GM18502 (cell line): ENCODE data around the gene ATF3.
A peak's percentile ranks its signal among the peaks of the same experiment; 100 is the strongest.
"Not testable (repeated sequence)": the region's sequence is repeated elsewhere in the genome, so short reads cannot be mapped to it uniquely, and the experiment has no call there.

Experiments
- ATAC-seq: cut with Tn5 transposase; IDR thresholded peaks from one replicate; pipeline ENCODE4 v1.9.1; 2021; ENCODE audit warnings: mild to moderate bottlenecking; ENCODE audit not compliant: unreplicated experiment, poor library complexity

Gene ATF3

DNA sequence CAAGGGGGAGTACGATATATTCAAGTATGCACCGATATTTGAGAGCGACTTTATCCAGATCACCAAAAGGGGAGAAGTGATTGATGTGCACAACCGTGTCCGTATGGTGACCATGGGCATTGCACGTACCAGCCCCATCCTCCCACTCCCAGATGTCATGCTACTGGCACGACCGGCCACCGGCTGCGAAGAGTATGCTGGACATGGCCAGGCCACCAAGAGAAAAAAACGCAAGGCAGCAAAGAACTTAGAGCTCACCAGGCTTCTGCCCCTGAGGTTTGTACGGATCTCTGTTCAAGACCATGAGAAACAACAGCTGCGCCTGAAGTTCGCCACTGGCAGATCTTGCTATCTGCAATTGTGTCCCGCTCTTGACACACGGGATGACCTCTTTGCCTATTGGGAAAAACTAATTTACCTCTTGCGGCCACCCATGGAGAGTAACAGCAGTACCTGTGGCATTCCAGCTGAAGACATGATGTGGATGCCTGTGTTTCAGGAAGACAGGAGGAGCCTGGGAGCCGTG is 16.5 kb downstream of the ATF3 start:
- no peak for ATAC-seq

DNA sequence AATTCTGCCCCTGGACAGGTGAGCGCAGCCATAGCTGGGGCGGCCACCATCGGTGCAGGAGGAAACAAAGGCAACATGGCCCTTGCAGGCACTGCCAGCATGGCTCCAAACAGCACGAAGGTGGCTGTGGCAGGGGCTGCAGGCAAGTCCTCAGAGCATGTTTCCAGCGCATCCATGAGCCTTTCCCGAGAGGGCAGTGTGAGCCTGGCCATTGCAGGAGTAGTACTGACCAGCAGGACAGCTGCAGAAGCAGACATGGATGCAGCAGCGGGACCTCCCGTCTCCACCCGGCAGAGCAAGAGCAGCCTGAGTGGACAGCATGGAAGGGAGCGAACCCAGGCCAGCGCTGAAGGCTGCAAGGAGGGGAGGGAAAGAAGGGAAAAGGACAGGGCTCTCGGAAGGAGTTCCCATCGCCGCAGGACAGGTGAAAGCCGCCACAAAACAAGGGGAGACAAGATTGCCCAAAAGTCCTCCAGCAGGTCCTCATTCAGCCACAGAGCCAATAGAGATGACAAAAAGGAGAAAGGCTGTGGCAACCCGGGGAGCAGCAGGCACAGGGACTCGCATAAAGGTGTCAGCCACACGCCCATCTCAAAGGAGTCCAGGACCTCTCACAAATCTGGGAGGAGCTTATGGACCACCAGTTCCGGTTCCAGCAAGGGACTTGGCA is 17.4 kb downstream of the ATF3 start:
- ATAC-seq: no peak

DNA sequence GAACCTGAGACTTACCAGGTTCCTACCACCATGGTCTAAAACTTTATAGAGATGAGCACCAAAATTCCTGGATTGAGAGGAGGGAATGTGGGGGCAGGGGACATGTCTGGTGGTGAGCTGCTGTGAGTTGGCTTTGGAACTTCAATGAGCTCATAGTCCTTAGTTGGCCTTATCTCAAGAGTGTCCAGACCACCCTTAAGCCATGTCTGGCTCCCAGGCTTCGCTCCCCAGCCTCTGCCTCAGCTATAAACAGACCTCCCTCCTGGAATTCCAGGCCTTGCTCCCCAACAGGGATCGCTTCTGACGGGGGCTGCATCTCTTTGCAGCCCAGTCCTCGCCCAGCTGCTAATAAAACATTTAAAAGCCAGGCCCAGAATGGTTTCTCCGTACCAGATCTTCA is 19.5 kb downstream of the ATF3 start:
- ATAC-seq: no peak

DNA sequence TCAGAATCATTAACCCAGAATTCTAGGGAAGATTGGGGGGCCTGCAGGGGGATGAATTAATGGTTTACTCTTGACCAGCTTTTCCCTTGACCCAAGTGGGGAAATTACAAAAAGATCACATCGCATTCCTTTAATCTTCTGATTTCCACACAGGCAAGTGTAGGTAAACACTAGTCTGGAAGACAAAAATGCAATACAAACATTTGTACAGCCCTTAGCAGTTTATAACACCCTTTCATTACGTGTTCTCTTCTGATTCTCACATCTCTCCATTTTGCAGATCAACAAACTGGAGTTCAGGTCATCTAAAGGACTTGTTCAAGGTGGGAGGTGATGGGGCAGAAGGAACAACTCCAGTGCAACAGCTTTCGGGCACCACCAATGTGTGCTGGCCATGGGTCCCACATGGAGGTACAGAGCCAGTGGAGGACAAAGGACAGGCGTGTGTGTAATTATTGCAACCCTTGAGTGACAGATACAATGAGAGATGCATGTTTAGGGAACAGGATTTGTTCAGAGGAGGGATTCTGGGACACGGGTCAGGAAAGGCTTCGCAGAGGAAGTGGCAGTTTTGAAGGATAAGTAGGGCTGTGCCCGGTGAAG is 20.4 kb downstream of the ATF3 start:
- ATAC-seq: no peak

DNA sequence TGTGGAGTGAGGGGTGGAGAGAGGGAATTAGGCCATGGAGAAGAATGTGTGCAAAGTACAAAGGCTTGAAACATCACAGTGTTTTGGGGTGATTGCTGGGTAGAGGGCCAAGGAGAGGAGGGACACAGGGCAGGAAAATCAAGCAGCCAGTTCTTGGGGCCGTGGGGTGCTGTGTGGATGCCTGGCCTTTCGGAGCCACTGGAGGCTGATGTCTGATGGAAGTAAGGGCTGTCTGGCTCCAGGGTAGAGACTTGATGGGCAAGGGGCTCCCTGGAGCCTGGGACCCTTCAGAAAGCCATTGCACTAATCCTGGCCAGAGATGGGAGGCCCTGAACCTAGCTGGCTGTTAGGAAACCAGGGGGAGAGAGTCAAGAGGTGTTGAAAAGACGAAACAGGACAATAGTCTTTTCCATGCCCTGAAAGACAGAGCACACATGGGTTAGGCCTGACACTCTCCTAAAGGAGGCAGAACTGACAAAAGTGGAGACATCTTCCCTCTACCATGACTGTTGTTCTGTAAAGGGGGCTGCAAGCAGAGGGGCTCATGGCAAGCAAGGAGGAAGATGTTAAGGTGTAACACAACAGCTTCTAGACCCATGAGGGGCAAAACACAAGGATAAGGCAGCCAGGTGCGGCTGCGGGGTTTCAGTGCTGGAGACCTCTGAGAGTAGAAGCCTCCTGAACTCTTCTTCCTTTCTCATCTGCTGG is 21.0 kb downstream of the ATF3 start:
- no peak for ATAC-seq

DNA sequence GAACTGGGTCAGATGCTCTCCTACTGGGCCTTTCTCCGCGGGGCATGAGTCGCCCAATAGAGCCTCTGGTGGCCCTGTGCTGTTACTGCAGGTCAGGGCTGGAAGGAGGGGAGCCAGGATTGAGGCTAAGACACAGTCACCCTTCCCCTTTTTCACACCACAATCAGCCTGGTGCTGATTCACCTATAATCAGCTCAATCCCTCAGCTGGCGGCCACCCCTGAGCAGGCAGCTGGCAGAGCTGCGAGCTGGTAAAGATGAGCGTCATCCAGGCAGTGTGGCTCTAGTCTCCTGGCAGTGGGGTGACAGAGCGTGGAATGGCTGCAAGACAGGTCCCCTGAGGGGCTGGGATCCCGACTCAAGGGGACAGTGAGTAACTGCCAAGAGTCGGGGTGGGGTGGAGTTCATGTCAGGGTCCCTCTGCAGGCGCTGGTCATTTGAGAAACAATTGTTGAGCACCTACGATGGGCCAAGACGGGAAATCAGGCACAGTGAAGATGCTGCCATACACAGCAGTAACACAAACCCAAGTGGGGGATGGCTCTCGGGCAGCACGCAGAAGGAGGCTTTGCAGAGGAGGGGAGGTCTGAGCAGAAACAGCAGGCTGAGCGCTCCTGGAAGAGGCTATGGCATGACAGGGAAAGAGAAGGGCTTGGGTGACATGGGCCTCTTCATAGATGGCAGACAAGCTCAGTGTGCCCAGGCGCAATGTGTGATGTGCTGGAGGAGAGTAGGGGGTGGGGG is 21.8 kb downstream of the ATF3 start:
- ATAC-seq: peak; percentile 94

DNA sequence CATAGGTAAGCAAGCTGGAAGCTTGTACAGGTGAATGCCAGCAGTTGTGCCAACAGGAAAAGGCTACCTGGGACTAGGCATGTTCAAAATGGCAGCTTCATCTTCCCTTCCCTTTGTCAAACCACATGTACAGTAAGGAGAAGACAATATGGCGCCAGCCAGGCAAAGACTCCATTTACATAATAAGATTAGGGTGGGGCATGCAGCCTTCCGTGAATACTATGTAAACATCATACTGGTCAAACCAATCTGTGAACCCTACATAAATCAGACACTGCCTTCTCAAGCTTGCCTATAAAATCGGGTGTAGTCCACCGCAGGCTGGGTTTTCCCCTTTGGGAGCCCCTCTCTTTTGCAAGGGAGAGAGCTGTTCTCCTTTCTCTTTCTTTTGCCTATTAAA is 24.6 kb downstream of the ATF3 start:
- no peak for ATAC-seq

DNA sequence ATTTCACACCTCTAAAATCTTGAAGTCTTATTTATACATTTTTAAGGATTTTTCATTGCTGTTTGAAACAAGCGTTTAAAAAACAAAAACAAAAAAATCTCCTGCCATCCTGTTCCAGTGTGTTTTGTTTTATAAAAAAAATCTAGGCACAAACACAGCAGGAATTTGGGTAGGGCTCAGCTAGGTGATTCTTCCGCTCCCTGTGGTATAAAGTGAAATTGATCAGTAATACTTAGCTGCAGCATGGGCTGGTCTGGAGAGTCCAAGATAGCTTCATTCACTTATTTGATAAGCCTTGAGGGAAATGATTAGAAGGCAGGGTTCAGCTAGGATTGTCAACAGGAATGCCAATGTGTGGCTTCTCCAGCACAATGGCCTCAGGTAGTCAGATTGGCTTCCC is 25.7 kb downstream of the ATF3 start:
- ATAC-seq: no peak

DNA sequence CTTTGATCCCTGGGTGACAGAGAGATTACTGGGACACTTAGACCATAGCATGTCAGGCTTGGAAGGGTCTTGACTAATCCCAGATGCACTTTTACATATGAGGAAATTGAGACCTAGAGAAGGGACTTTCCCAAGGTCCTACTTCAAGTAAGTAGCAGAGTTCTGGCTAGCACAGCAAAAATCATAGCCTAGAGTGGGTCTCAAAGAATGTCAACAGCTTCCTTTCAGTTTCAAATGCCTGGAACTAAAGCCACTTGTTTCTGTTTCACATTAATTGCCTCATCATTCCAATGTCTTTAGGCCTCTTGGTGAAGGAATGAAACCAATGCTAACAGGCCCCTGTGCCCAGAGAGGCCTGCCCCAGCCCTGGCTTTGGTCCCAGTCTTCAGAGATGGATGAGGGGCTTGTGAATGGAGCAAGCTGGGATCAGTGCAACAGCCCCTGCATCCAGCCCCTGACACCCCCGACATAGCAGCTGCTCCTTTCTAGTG is 26.6 kb downstream of the ATF3 start:
- peak; percentile 43 for ATAC-seq

DNA sequence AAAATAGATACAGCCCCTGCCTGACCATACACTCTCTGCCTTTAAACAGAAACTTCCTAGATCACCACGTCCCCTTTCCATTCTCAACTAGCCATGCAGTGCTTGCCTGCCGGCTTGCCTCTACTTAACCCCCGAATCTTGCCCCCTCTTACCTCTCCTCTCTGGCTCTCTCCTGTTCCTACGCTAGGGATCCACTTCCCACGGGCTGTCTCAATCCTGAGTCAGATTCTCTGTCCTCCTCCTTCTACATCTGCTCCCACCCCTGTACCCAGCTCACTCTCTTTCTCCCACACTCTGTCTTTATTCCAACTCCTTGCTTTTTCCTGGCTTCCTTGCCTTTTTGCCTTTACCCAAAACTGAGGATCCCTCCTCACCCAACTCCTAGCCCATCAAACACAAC is 29.3 kb downstream of the ATF3 start:
- no peak for ATAC-seq

DNA sequence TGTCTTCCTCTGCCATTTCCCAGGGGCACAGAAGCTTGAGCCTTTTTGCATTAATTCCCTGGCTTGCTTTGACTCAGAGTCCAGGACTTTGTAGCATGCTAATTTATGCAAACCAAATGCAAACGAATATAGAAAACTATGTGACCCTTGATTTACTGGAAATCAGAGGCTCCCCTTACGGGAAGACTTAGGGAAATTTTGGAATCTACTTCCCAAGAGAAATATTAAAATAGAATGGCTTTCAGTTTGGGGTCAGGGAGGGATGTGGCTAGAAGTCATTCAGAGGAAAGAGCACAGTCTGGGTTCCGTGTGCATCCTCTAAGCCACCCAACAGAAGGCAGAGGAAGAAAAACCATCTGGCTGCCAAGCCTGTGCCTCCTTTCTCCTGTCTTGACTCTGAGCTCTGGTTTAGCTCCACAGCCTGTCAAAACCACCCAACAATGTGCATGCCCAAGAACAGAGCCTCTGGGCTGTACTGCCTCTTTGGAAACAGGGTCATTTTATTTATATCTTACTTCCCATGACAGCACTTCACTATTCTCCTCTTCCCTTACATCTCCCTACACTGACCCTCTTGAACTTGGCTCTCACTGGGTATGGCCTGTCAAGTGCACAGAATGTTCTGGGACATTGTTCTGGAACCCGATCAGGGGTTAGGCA is 30.1 kb downstream of the ATF3 start:
- ATAC-seq: no peak

DNA sequence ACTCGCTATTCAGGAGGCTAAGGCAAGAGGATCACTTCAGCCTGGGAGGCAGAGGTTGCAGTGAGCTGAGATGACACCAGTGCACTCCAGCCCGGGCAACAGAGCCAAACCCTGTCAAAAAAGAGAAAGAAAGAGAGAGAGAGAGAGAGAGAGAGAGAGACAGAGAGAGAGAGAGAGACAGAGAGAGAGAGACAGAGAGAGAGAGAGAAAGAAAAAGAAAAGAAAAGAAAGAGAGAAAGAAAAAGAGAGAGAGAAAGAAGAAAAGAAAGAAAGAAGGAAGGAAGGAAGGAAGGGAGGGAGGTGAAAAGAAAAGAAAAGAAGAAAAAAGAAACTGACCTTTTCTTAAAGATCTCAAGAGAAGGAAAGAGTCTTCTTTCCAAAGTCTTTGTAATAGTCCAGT is 31.0 kb downstream of the ATF3 start:
- ATAC-seq: not testable (repeated sequence)

DNA sequence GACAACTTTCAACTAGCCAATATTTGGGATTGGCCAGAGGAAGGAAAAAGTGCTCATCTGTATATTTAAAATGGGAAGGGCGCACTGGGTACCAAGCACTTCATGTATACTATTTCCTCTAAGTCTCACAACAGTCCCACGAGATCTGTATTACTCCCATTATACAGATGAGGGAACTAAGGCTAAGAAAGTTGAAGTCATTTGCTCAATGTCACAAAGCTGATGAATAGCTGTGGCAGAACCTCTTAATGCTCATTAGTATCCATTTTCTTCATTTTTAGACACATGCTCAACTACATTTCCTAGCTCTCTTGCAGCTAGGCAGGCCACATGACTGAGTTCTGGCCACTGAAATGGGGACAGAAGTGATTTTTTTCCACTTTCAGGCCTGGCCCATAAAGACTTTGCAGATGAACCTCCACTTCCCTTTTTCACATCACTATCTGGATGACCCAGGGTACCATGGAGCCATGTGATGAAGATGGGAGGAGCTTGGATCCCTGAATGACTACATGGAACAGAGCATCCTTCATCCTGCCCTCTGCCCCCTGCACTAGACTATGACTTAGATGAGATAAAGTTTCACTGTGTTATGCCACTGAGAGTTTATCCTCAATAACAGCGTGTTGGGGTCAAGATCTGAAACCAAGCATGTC is 31.8 kb downstream of the ATF3 start:
- ATAC-seq: no peak

DNA sequence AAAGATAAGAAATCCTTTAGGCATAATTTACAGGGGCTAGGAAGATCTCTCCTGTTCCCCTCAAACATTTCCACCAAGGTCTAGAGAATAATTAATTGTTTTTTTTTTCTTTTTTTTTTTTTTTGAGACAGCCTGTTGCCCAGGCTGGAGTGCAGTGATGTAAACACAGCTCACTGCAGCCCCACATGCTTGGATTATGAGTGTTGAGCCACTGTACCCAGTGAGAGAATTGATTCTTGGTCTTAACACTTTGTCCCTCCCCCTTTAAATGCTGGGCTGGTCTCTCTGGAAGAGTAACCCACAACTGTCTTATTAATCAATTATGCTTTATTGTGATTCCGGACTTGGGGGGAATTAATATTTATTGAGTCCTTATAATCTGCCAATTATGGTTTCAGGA is 33.4 kb downstream of the ATF3 start:
- ATAC-seq: no peak

DNA sequence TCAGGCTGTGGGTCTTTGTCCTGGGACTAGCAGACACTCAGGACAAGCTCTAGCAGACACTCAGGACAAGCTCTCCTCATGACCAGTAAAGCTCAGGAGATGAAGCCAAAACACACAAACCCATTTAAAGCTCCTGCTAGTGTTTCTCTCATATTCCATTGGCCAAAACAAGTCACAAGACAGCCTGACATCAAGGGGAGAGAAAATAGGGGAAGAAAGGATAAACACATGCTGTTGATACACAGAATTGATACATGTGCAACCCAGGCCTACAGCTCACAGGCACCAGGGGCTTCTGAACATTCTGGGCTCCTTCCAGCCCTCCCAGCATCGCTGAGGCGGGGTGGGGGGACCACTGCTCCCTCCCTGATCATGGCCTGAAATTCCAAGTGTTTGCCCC is 35.3 kb downstream of the ATF3 start:
- no peak for ATAC-seq

DNA sequence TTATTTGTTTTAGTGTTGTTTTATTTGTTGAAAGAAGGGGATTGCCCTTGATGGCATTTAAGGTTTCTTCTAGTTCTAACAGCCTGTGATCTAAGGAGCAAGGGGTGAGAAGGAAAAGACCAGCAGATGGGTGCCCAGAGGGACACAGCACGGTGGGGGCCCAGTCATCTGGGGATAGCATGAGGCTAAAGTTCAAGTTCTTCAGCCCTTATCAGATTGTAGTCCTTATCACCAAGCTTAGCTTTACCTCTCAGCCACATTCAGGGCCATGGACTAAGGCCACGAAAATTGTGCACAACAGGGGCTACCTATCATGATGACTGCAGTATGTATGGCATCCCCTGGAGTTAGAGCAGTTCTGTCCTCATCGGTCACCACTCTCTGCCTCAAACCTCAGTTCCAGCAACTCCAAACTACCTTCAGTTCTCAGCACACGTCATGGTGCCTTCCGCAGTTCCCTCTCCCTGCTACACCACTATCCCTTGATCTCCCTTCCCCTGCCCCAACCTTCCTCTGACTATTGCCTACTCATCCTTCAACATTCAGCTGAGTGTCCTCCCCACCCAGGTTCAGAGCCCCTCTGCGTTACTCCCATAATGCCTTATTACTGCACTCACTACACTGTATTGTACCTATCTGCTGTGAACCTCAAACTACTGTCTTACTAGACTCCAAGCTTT is 36.4 kb downstream of the ATF3 start:
- ATAC-seq: no peak

DNA sequence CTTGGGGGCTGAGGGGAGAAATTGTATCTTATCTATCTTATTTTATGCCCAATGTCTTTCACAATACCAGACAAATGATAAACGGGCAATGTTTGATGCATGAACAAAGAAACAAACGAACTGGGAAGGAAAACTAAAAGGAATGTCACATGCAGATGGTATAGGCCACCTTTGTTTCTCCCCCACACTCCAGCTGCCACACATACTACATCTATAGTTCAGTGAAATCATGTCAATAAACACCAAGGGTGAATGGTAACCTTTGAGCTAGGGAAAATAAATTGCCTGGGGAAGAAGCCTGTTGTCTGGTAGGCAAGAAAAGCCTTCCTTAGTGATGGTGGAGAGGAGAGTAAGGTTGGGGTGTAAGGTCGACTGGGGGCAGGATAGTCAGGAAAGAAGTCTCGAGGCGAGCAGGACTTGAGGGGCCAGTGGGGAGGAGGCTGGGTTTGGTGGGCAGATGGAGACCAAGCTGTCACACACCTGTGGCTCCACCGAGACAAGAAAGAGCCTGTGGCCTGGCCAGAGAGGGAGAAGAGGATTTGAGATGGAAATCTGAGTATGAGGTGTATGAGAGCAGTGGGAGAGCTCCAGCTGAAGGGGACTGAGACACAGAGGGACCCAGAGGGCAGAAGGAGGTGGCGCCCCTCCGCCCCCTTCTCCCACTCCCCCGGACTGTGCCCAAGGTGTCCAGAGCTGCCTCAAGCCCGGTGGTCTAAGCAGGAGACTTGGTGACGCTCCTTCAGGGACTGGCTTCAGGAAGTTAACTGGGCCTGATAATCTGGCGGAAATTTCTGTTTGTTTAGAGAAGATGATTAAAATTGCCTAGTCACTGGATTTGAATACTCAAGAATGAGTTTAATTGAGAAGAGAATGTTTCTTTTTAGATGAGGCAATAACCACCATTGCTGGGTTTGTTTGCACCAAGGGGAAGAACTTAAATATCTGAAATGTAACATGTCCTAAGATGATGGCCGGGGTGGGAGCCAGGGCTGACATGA is 37.3 kb downstream of the ATF3 start:
- no peak for ATAC-seq

DNA sequence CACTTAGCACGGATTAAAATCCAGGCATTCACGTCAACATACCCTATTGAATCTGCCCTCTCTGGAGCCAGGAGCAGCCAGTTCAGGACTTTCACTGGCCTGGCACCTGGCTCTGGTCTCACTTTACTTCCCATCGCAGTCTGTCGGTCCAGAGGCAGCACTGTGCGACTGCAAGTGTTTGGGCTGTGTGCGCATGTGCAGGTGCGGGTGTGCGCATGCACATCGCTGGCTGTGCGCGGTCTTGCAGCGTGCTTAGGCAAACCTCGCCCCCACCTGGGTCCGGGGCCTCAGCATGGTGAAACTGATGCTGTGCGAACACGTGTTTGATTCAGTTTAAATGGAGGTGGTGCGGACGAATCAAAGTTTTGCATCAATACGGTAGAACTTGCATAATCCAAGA is 38.0 kb downstream of the ATF3 start:
- no peak for ATAC-seq
